Naive thymus-derived CD8-positive, alpha-beta T cell (primary cell): ENCODE data around the gene MGAT4B. TPM values are rescaled to one million over a fixed set of nuclear protein-coding genes. Genes with fewer than 3 reads are reported as not detected.
"Not testable (repeated sequence)": the region's sequence is repeated elsewhere in the genome, so short reads cannot be mapped to it uniquely, and the experiment has no call there.

Experiments
- ATAC-seq, 2 donors: fragments of 150-1000 bp; cut with Tn5 transposase in 1 of 2; sonication (Bioruptor Pico), chemical (Tn5 transposase) in 1 of 2; 1 replicate in 1 of 2; 2 replicates in 1 of 2; pipeline ENCODE4 v1.10.0; 2021; ENCODE audit warnings: mild to moderate bottlenecking in 2 of 2, moderate library complexity in 2 of 2
- POLR2A ChIA-PET: fragments of 350-600 bp; sonication (Branson Sonifier 250); formaldehyde crosslinking; loops from one replicate; lab custom pipeline; 2021; ENCODE audit warnings: antibody characterized with exemption; lab: Charles Lee
- DNase-seq, 10 donors: peaks; one replicate each; pipeline versions ENCODE4 v3.0.0 to v3.0.0-alpha.2; 2020 to 2022
- H3K27ac Mint-ChIP-seq, 10 donors: one replicate each; pipeline ENCODE4 v1.8.0; 2020 to 2022; ENCODE audit warnings: mild to moderate bottlenecking in 10 of 10, mixed read lengths in 10 of 10, moderate library complexity in 4 of 10, inconsistent platforms in 1 of 10
- H3K27me3 Mint-ChIP-seq, 5 donors: one replicate each; pipeline ENCODE4 v1.8.0; 2021 to 2022; ENCODE audit warnings: mixed read lengths in 5 of 5
- H3K36me3 Mint-ChIP-seq, 3 donors: one replicate each; pipeline ENCODE4 v1.8.0; 2020 to 2022; ENCODE audit warnings: mixed read lengths in 3 of 3, mild to moderate bottlenecking in 2 of 3, inconsistent platforms in 1 of 3
- H3K4me1 Mint-ChIP-seq, 4 donors: one replicate each; pipeline ENCODE4 v1.8.0; 2021 to 2022; ENCODE audit warnings: mixed read lengths in 4 of 4
- H3K4me3 Mint-ChIP-seq, 10 donors: one replicate each; pipeline ENCODE4 v1.8.0; 2020 to 2022; ENCODE audit warnings: mild to moderate bottlenecking in 10 of 10, mixed read lengths in 10 of 10, moderate library complexity in 6 of 10, inconsistent platforms in 1 of 10
- H3K9me3 Mint-ChIP-seq, 9 donors: one replicate each; pipeline ENCODE4 v1.8.0; 2020 to 2022; ENCODE audit warnings: mixed read lengths in 9 of 9, mild to moderate bottlenecking in 3 of 9, inconsistent platforms in 1 of 9, moderate library complexity in 1 of 9
- polyA plus RNA-seq, 3 donors: library from polyadenylated mRNA; unstranded; fragments of 300-500 nt; fragmentation: Illumina TruSeq; gene quantifications; one replicate each; pipeline ENCODE4 v1.2.3, GENCODE V29; 2021
- total RNA-seq, 8 experiments: library from RNA in 2 of 8; stranded (reverse) in 2 of 8; gene quantifications; one replicate each; pipeline ENCODE4 v1.2.3 and lab custom pipeline; 2021 to 2026

Gene MGAT4B
- total and polyA plus RNA-seq, 5 experiments from 2014 or later: 7.8 to 175 (median 20.9) TPM

- not testable (repeated sequence) for DNase-seq, H3K36me3 Mint-ChIP-seq, H3K27ac Mint-ChIP-seq, H3K9me3 Mint-ChIP-seq, H3K27me3 Mint-ChIP-seq, ATAC-seq, H3K4me3 Mint-ChIP-seq
- peaks cover 13 to 23% (median 16%) of the 10 kb centered on the region in 4 donors for H3K4me1 Mint-ChIP-seq
- POLR2A ChIA-PET: interaction anchor here (0.6 to 1.0 kb wide), 3 partner anchors 48 to 136 kb away, joined by 3 to 4 read pairs (median 3); no protein-coding TSS in a partner anchor
These were observed 17.4 kb downstream of the MGAT4B start for GRCh38 chr5:179789278-179789677.

- H3K9me3 Mint-ChIP-seq: peaks cover 0 to 3% (median 0%) of the 10 kb centered on the region in 9 donors
- no peak for ATAC-seq
- no peak for DNase-seq
- H3K27ac Mint-ChIP-seq: peak overlapping the region in 1 of 10 donors; percentile 37
- peaks cover 6 to 13% (median 7%) of the 10 kb centered on the region in 4 donors for H3K4me1 Mint-ChIP-seq
- H3K27me3 Mint-ChIP-seq: no peaks in the 10 kb centered on the region
- POLR2A ChIA-PET: no interaction called here
- H3K36me3 Mint-ChIP-seq: no peaks in the 10 kb centered on the region
- H3K4me3 Mint-ChIP-seq: no peak overlapping the region
These were observed 18.3 kb downstream of the MGAT4B start for GRCh38 chr5:179788193-179788854.

- Mint-ChIP-seq H3K9me3 (peaks cover 0 to 3% (median 0%) of the 10 kb centered on the region in 9 donors), H3K36me3 (no peaks in the 10 kb centered on the region)
These were observed 19.8 kb downstream of the MGAT4B start for GRCh38 chr5:179786861-179787260.

GRCh38 chr5:179783128-179783527 lies 23.5 kb downstream of the MGAT4B start:
- ATAC-seq (no peak), DNase-seq (no peak)
- Mint-ChIP-seq H3K27me3 (no peaks in the 10 kb centered on the region), H3K36me3 (peaks cover 0 to 16% (median 0%) of the 10 kb centered on the region in 3 donors), H3K9me3 (no peaks in the 10 kb centered on the region), H3K27ac (peak overlapping the region in 1 of 10 donors; percentile 40), H3K4me3 (no peak overlapping the region), H3K4me1 (peaks cover 0 to 5% (median under 1%) of the 10 kb centered on the region in 4 donors)
- POLR2A ChIA-PET: interaction anchor here (1.9 kb wide), 1 partner anchor 13 kb away, joined by 4 read pairs; no protein-coding TSS in a partner anchor

More at GRCh38 chr5:179786861-179787260, 19.8 kb downstream of the MGAT4B start:
- Mint-ChIP-seq H3K27ac (no peak overlapping the region), H3K27me3 (no peaks in the 10 kb centered on the region), H3K4me3 (no peak overlapping the region), H3K4me1 (peaks cover 0 to 3% (median 0%) of the 10 kb centered on the region in 4 donors)
- ATAC-seq (no peak), DNase-seq (no peak)
- POLR2A ChIA-PET: no interaction called here

- no peaks in the 10 kb centered on the region for H3K9me3 Mint-ChIP-seq
- H3K27me3 Mint-ChIP-seq: no peaks in the 10 kb centered on the region
- no peak overlapping the region for H3K4me3 Mint-ChIP-seq
- no peak for DNase-seq
- POLR2A ChIA-PET: interaction anchor here (0.9 to 1.9 kb wide), 2 partner anchors 14 to 279 kb away, joined by 4 to 5 read pairs; no protein-coding TSS in a partner anchor
- peaks cover 0 to 8% (median 4%) of the 10 kb centered on the region in 4 donors for H3K4me1 Mint-ChIP-seq
- H3K36me3 Mint-ChIP-seq: peaks cover 0 to 26% (median 0%) of the 10 kb centered on the region in 3 donors
- peak overlapping the region in 2 of 10 donors; percentile 20 to 40 for H3K27ac Mint-ChIP-seq
- ATAC-seq: no peak
These were observed 24.8 kb downstream of the MGAT4B start for GRCh38 chr5:179781846-179782245.

GRCh38 chr5:179780362-179780761 lies 26.3 kb downstream of the MGAT4B start:
- peaks cover 0 to 10% (median 5%) of the 10 kb centered on the region in 4 donors for H3K4me1 Mint-ChIP-seq
- H3K36me3 Mint-ChIP-seq: peaks cover 0 to 39% (median 0%) of the 10 kb centered on the region in 3 donors
- H3K4me3 Mint-ChIP-seq: no peak overlapping the region
- DNase-seq: no peak
- no peaks in the 10 kb centered on the region for H3K9me3 Mint-ChIP-seq
- H3K27ac Mint-ChIP-seq: peak overlapping the region in 4 of 10 donors; percentile 10 to 58 (median 32)
- no peaks in the 10 kb centered on the region for H3K27me3 Mint-ChIP-seq
- ATAC-seq: no peak
- POLR2A ChIA-PET: interaction anchor here (1.2 kb wide), 1 partner anchor 11 kb away, joined by 3 read pairs; no protein-coding TSS in a partner anchor

GRCh38 chr5:179779826-179780225 lies 26.8 kb downstream of the MGAT4B start:
- peaks cover 0 to 10% (median 5%) of the 10 kb centered on the region in 4 donors for H3K4me1 Mint-ChIP-seq
- ATAC-seq: no peak
- POLR2A ChIA-PET: interaction anchor here (0.8 kb wide), 1 partner anchor 48 kb away, joined by 3 read pairs; the partner anchor contains the start of gene MAML1
- H3K27me3 Mint-ChIP-seq: no peaks in the 10 kb centered on the region
- peak overlapping the region in 3 of 10 donors; percentile 11 to 58 (median 48) for H3K27ac Mint-ChIP-seq
- H3K9me3 Mint-ChIP-seq: no peaks in the 10 kb centered on the region
- no peak for DNase-seq
- no peak overlapping the region for H3K4me3 Mint-ChIP-seq
- peaks cover 0 to 40% (median 0%) of the 10 kb centered on the region in 3 donors for H3K36me3 Mint-ChIP-seq

- Mint-ChIP-seq H3K27ac (peak overlapping the region in 2 of 10 donors; percentile 48 to 77), H3K9me3 (no peaks in the 10 kb centered on the region), H3K4me1 (peaks cover 0 to 10% (median 6%) of the 10 kb centered on the region in 4 donors), H3K27me3 (no peaks in the 10 kb centered on the region), H3K4me3 (no peak overlapping the region), H3K36me3 (peaks cover 0 to 51% (median 3%) of the 10 kb centered on the region in 3 donors)
- POLR2A ChIA-PET: no interaction called here
- DNase-seq (no peak), ATAC-seq (no peak)
These were observed 28.1 kb downstream of the MGAT4B start for GRCh38 chr5:179778591-179778990.

- no peaks in the 10 kb centered on the region for H3K27me3 Mint-ChIP-seq
These were observed 28.8 kb downstream of the MGAT4B start for GRCh38 chr5:179777909-179778308.

GRCh38 chr5:179777456-179777855 lies 29.2 kb downstream of the MGAT4B start:
- H3K4me1 Mint-ChIP-seq: peaks cover 0 to 10% (median 6%) of the 10 kb centered on the region in 4 donors
- H3K27ac Mint-ChIP-seq: peak overlapping the region in 2 of 10 donors; percentile 43 to 56
- H3K27me3 Mint-ChIP-seq: no peaks in the 10 kb centered on the region
- POLR2A ChIA-PET: interaction anchor here (1.0 kb wide), 1 partner anchor 15 kb away, joined by 5 read pairs; the partner anchor contains the start of gene LTC4S
- ATAC-seq: no peak
- no peak for DNase-seq
- peaks cover 0 to 63% (median 3%) of the 10 kb centered on the region in 3 donors for H3K36me3 Mint-ChIP-seq
- H3K9me3 Mint-ChIP-seq: no peaks in the 10 kb centered on the region
- no peak overlapping the region for H3K4me3 Mint-ChIP-seq

More at GRCh38 chr5:179777909-179778308, 28.8 kb downstream of the MGAT4B start:
- Mint-ChIP-seq H3K27ac (peak overlapping the region in 3 of 10 donors; percentile 13 to 56 (median 43)), H3K9me3 (no peaks in the 10 kb centered on the region), H3K36me3 (peaks cover 0 to 58% (median 3%) of the 10 kb centered on the region in 3 donors), H3K4me1 (peaks cover 0 to 10% (median 6%) of the 10 kb centered on the region in 4 donors), H3K4me3 (no peak overlapping the region)
- no peak for DNase-seq
- POLR2A ChIA-PET: interaction anchor here (1.0 kb wide), 1 partner anchor 15 kb away, joined by 5 read pairs; the partner anchor contains the start of gene LTC4S
- ATAC-seq: no peak

- peaks cover 0 to 71% (median 3%) of the 10 kb centered on the region in 3 donors for H3K36me3 Mint-ChIP-seq
- H3K4me3 Mint-ChIP-seq: no peak overlapping the region
- DNase-seq (no peak), ATAC-seq (no peak)
- H3K27ac Mint-ChIP-seq: peak overlapping the region in 1 of 10 donors; percentile 43
- H3K9me3 Mint-ChIP-seq: no peaks in the 10 kb centered on the region
- POLR2A ChIA-PET: no interaction called here
- no peaks in the 10 kb centered on the region for H3K27me3 Mint-ChIP-seq
- peaks cover 0 to 10% (median 5%) of the 10 kb centered on the region in 4 donors for H3K4me1 Mint-ChIP-seq
These were observed 30.2 kb downstream of the MGAT4B start for GRCh38 chr5:179776411-179776938.

- Mint-ChIP-seq H3K4me3 (no peak overlapping the region), H3K4me1 (peaks cover 0 to 10% (median 4%) of the 10 kb centered on the region in 4 donors), H3K36me3 (peaks cover 0 to 84% (median 7%) of the 10 kb centered on the region in 3 donors), H3K27ac (no peak overlapping the region), H3K27me3 (no peaks in the 10 kb centered on the region), H3K9me3 (no peaks in the 10 kb centered on the region)
- ATAC-seq (no peak), DNase-seq (no peak)
- POLR2A ChIA-PET: no interaction called here
These were observed 32.2 kb downstream of the MGAT4B start for GRCh38 chr5:179774442-179774841.
